DND-41 (cell line): Measurements from ENCODE around the gene NAT8L.

Source experiments
- CTCF ChIP-seq: IDR thresholded peaks from 2 replicates; pipeline ENCODE4 v1.5.1; 2012; ENCODE audit warnings: borderline replicate concordance, low read length, moderate library complexity, mild to moderate bottlenecking; ENCODE audit not compliant: poor library complexity, severe bottlenecking; ENCODE audit errors: extremely low read depth
- EZH2 ChIP-seq: IDR thresholded peaks from 3 replicates; pipeline ENCODE4 v1.6.1; 2012; ENCODE audit warnings: borderline replicate concordance, low read depth, mild to moderate bottlenecking, moderate library complexity, low read length, inconsistent platforms; ENCODE audit not compliant: severe bottlenecking

GRCh38 chr4:2066011-2066551, 7.0 kb downstream of the NAT8L start:
- TF ChIP-seq EZH2 = no peak
- no peak for TF ChIP-seq CTCF
